SU-DHL-6 (cell line): Measurements from ENCODE around the gene CD38.

Experiments
- CTCF ChIP-seq: fragments of 200-600 bp; sonication (generic); IDR thresholded peaks from one replicate; pipeline ENCODE4 v1.5.1; 2017; ENCODE audit warnings: antibody characterized with exemption, mild to moderate bottlenecking, low read length, moderate library complexity; ENCODE audit not compliant: insufficient read depth, poor library complexity, severe bottlenecking
- EZH2phosphoT487 ChIP-seq: fragments of 200-600 bp; sonication (generic), shearing (Covaris generic); conservative IDR thresholded peaks from 2 replicates; pipeline ENCODE4 v1.6.1; 2018; ENCODE audit warnings: mild to moderate bottlenecking, antibody characterized with exemption, low read length, moderate library complexity, mixed read lengths

- TF ChIP-seq CTCF (no peak), EZH2phosphoT487 (no peak)
Measured at GRCh38 chr4:15811703-15812337, 33.7 kb downstream of the CD38 start.
